HT1080 (cell line): ENCODE results near the gene CCDC148. TPM values are rescaled to one million over a fixed set of nuclear protein-coding genes. Genes with fewer than 3 reads are reported as not detected.
"Not testable (repeated sequence)": the region's sequence is repeated elsewhere in the genome, so short reads cannot be mapped to it uniquely, and the experiment has no call there.

Source experiments
- DNase-seq: peaks from one replicate; pipeline ENCODE4 v3.0.0-alpha.2; 2015; ENCODE audit warnings: low read depth
- total RNA-seq: library from RNA; depleted of rRNA; stranded (reverse); fragments of >200 nt; shearing (Covaris generic); gene quantifications from 2 replicates; pipeline ENCODE4 v1.2.3, GENCODE V29; 2014

CCDC148 gene
- total RNA-seq, 1 experiment from 2014 or later: 0.39 TPM

DNA sequence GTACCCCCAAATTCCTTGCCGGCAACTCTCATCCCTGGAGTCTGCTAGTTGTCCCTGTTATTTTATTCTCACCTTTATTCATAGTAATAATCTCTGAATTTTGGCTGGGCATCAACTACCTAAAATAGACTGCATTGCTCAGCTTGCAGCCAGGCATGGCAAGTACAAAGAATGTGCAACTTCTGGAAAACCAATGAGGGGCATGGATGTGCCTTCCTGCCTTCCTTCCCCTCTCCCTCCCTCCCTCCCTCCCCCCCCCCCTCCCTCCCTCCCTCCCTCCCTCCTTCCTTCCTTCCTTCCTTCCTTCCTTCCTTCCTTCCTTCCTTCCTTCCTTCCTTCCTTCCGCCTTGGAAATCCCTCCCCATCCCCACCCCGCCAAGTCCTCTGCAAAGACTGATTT, 162.8 kb downstream of the CCDC148 start:
- DNase-seq: no peak

DNA sequence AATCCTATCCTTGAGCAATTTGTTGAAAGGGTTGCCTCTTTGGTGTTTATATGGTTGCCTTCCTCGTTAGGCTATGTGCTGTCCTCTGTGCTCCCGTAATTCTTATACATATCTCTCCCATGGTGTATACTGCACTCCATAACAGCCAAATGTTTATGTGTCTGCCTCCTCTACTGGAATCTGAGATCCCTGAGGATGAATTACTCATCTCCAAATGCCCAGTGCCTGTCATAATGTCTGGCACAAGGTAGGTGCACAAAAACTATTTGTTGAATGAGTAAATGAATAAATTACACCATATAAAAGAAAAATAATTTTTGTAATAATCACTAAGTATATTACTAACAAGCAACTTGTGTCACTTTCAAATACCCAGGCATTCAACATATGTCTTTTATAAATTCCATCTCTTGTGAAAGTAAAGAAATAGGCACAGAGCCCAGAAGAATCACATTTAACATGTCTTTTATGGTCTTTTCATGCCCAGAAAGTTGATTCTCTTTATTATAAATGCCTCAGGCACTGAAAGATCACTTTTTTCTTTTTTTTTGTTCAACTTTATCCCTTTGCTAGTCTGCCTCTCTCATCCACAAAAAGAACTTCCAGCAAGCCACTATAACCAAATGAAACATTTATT, 164.9 kb downstream of the CCDC148 start:
- DNase-seq: no peak

GRCh38 chr2:158290225-158290624, 166.3 kb downstream of the CCDC148 start:
- no peak for DNase-seq

- DNase-seq: no peak
Measured at GRCh38 chr2:158276619-158277471, 179.7 kb downstream of the CCDC148 start.

GRCh38 chr2:158273791-158274190, 182.8 kb downstream of the CCDC148 start:
- no peak for DNase-seq

GRCh38 chr2:158270536-158270935, 186.0 kb downstream of the CCDC148 start:
- DNase-seq: no peak

GRCh38 chr2:158269143-158269542, 187.4 kb downstream of the CCDC148 start:
- DNase-seq: no peak

DNA sequence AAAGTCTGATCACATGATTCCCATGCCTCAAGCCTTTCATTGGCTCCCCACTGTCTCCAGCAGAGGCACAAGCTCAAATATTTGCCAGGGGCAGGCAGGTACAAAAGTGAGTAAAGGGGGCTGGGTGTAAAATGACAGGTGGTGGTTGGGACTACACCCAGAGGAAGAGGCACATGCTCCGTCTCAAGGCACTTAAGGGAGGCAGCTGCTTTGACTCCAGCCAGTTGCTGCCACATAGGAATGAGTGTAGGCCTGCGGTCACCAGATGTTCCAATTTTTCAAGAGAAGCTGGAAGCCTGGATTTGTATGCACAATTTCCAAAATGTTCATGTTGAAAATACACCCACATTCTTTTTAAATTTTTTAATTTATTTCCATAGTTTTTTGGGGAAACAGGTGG, 190.4 kb downstream of the CCDC148 start:
- no peak for DNase-seq

DNA sequence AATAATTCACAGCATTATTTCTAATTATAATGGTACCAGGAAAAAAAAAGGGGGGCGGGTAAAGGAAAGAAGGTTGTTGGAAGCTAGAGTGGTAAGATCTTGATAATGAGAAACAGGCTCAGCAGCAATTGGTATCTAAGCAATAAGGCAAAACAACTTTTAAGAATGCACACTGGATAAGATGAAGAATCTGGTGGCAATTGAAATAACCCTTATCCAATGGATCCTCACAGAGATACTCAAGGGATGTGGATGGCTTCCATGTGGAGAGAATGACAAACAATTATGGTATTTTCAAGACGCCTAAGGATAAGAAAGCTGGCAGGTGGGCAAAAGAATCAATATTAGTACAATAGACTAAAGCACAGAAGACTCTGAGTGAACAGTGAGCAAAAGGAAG, 201.3 kb downstream of the CCDC148 start:
- no peak for DNase-seq

DNA sequence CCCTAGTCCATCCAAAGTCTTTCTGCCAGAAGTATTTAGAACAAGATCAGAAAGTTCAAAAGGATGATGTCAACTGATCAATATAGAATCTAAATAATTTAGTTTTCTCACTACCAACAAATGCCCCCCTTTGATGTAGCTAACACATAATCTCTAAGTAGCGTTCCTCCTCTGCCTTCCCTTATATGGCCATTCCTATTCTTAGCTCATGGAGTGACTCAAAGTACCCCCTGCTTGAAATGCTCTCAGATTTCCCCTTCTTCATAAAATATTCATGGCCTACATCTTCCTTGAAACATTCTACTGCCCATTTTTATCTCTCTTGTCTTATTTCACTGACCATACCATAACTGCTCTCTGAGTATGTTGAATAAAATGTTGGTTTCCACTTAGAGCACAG, 203.4 kb downstream of the CCDC148 start:
- no peak for DNase-seq

- no peak for DNase-seq
Measured at GRCh38 chr2:158251356-158251755, 205.2 kb downstream of the CCDC148 start.

DNA sequence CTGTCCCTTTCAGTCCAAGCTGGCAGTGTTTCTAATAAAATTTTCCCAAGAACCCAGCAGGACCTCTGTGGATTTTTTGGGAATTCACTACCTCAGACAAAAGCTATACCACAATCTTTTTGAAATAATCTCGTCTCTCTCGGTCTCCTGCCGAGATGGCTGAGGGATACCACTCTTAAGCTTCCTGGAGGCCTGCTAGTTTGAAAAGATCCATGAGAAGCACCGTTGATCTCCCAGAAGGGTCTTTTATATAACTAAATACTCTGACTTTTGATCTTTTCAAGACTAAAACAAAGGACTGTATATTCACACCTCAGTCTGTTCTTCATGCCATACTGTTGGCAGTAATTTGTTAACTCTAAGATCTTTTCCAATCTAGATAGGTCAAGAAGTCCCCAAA, 213.2 kb downstream of the CCDC148 start:
- DNase-seq: no peak

GRCh38 chr2:158242280-158242679, 214.3 kb downstream of the CCDC148 start:
- no peak for DNase-seq

GRCh38 chr2:158240975-158241374, 215.6 kb downstream of the CCDC148 start:
- no peak for DNase-seq

DNA sequence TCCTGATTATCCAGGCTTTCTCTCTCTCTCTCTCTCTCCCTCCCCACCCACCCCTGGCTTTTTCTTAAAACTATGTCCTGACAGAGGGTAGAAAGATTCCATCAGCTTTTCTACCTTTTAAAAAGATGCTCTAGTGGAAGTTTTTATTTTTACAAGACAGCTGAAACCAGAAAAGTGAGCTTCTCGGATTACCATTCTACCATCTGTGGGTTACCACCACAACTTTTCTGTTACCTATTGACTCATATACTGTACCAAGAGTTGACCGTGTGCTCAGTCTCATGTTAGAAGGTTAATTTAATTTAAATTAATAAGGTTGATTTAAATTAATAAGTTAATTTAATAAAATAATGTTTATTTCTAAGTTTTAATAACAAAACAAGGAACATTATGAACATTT, 217.3 kb downstream of the CCDC148 start:
- DNase-seq: peak; percentile 39

- DNase-seq: no peak
Measured at GRCh38 chr2:158234497-158234896, 222.1 kb downstream of the CCDC148 start.

DNA sequence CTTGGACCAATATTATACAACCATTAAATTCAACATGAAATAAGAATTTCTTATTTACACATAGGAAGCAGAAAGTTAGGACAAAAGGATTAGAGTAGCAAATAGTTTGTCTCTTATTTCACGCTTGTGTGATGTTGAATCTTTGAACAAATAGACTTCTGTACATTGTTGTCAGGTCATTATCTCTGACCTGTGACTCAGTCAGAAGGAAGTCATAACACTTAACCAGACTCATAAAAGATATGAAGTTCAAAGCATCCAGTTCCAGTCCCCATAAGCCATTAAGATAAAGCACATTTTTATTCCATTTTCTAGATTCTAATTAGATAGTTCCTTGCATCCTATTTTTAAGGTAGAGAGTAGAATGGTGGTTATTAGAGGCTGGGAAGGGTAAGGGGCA, 224.1 kb downstream of the CCDC148 start:
- peak; percentile 56 for DNase-seq

DNA sequence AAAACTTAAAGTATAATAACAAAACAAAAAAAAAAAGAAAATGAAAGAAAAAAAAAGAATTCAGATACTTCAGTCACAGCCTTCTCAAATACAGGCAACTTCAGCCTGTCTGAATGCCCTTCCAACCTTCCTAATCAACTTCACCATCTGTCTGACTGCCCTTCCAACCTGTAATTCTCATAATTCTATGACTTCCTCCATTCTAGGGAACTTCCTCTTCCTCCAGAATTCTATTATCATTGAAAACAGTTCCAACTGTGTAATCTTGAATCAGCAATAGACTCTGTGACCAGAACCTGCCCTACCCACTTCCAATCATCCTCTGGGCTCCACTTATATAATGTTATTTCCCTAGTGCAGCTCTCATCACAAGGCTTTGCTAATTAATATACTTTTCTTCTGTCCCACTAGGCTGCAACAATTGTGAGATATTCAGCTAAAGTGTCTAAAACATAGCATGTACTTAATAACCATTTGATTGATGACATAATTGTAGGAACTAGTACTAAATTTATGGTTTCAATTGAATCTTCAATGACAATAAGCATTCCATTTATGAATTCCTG, 227.5 kb downstream of the CCDC148 start:
- no peak for DNase-seq

DNA sequence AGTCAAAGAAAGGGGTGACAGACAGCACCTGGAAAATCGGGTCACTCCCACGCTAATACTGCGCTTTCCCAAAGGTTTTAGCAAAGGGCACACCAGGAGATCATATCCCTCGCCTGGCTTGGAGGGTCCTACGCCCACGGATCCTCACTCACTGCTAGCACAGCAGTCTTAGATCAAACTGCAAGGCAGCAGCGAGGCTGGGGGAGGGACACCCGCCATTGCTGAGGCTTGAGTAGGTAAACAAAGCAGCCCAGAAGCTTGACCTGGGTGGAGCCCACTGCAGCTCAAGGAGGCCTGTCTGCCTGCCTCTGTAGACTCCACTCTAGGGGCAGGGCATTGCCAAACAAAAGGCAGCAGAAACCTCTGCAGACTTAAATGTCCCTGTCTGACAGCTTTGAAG, 233.5 kb downstream of the CCDC148 start:
- not testable (repeated sequence) for DNase-seq

DNA sequence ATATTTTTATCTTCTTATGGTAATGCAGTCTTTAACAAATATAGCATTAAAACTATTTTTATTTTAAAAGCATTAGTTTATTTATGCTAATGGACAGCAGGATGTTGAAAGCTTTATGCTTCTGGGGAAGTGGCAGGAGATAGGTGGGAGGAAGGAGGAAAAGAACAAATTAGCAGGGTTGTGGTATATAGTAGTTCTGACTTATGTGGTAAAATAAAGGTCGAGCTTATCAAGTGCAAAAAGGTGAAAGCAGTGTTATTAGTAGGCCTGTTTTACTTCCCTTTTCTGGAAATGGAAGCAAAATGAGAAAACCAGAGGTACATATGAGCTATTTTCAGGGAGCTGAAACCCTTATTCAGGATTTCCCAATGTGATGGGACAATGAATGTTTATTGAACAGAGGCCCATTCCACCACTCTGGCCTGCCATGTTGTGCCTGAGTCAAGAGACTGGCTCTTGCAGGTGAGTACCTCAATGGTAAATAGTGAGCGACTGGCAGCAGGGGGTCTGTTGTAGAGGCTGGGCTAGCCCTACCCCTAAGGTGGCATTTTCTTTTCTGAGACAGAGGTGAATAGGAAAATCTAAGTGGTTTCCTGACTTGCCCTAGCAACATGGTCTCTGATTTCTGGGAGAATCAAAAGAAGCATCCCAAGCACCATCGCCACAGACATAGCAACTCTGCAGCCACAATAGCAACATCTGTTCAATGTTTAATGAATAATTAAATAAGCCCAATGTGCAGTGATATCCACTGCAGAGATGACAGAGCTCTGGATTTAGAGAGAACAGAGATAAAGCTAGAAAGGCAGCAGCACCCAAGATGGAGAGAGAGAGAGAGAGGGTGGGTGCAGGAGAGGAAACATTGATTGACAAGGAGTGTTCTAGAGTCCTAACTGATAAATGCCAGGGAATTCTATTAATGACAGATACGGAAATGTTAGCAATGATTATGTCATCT, 235.2 kb downstream of the CCDC148 start:
- no peak for DNase-seq

DNA sequence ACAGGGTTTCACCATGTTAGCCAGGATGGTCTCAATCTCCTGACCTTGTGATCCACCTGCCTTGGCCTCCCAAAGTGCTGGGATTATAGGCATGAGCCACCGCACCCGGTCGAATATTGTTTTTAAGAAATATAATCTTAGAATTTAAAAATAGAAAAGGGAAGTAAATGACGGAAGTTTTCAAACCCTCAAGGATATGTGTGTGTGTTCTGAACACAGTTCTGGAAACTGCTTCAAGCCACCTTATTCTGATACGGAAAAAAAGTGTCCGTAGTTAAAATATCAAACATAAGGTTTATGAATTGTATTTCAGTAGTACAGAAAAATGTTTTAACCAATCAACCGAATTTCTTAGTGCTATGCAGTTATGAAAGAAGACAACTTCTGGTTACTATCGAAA, 239.0 kb downstream of the CCDC148 start:
- no peak for DNase-seq
